ENCODE results near the gene DYNC2H1.

DYNC2H1 gene

GRCh38 chr11:103210543-103210942 is 101.3 kb downstream of the DYNC2H1 start:
- TF ChIP-seq ZFX (IDR thresholded peaks at IDR 0.05), result no peak
- no peak for TF ChIP-seq CTCF (conservative IDR thresholded peaks at IDR 0.05)

GRCh38 chr11:103215812-103216211 is 106.6 kb downstream of the DYNC2H1 start:
- H3K27ac ChIP-seq, result no peak overlapping the region
- TF ChIP-seq ZFX (IDR thresholded peaks at IDR 0.05), result no peak
- no peak for TF ChIP-seq CTCF (conservative IDR thresholded peaks at IDR 0.05)

More at GRCh38 chr11:103210543-103210942, 101.3 kb downstream of the DYNC2H1 start:
- H3K27ac ChIP-seq, result no peak overlapping the region

GRCh38 chr11:103220133-103220532 is 110.9 kb downstream of the DYNC2H1 start:
- TF ChIP-seq ZFX (IDR thresholded peaks at IDR 0.05), result no peak
- no peak for TF ChIP-seq CTCF (conservative IDR thresholded peaks at IDR 0.05)
- H3K27ac ChIP-seq, result no peak overlapping the region

GRCh38 chr11:103222806-103223205 is 113.6 kb downstream of the DYNC2H1 start:
- no peak overlapping the region for H3K27ac ChIP-seq
- TF ChIP-seq ZFX (IDR thresholded peaks at IDR 0.05) (no peak), CTCF (conservative IDR thresholded peaks at IDR 0.05) (no peak)

GRCh38 chr11:103228807-103229206 is 119.6 kb downstream of the DYNC2H1 start:
- TF ChIP-seq ZFX (IDR thresholded peaks at IDR 0.05), result no peak
- no peak for TF ChIP-seq CTCF (conservative IDR thresholded peaks at IDR 0.05)

GRCh38 chr11:103234974-103235373 is 125.7 kb downstream of the DYNC2H1 start:
- TF ChIP-seq ZFX (IDR thresholded peaks at IDR 0.05) (no peak), CTCF (conservative IDR thresholded peaks at IDR 0.05) (no peak)
- H3K27ac ChIP-seq, result no peak overlapping the region

More at GRCh38 chr11:103228807-103229206, 119.6 kb downstream of the DYNC2H1 start:
- no peak overlapping the region for H3K27ac ChIP-seq

- H3K27ac ChIP-seq, result no peak overlapping the region
- TF ChIP-seq ZFX (IDR thresholded peaks at IDR 0.05), result no peak
- no peak for TF ChIP-seq CTCF (conservative IDR thresholded peaks at IDR 0.05)
These were observed 132.3 kb downstream of the DYNC2H1 start for GRCh38 chr11:103241574-103241973.

All from C4-2B (cell line).